B cell (primary cell): ENCODE results near the gene NOMO2.
"Not testable (repeated sequence)": the region's sequence is repeated elsewhere in the genome, so short reads cannot be mapped to it uniquely, and the experiment has no call there.

Experiments
- CTCF ChIP-seq: fragments of 200-600 bp; IDR thresholded peaks from one replicate; pipeline ENCODE4 v1.8.0; 2022; ENCODE audit warnings: antibody characterized with exemption, mild to moderate bottlenecking
- EZH2 ChIP-seq: IDR thresholded peaks from 2 replicates; pipeline ENCODE4 v1.6.1; 2012; ENCODE audit warnings: borderline replicate concordance, low read depth, mild to moderate bottlenecking, moderate library complexity, low read length; ENCODE audit not compliant: insufficient read depth, poor library complexity, severe bottlenecking

DNA sequence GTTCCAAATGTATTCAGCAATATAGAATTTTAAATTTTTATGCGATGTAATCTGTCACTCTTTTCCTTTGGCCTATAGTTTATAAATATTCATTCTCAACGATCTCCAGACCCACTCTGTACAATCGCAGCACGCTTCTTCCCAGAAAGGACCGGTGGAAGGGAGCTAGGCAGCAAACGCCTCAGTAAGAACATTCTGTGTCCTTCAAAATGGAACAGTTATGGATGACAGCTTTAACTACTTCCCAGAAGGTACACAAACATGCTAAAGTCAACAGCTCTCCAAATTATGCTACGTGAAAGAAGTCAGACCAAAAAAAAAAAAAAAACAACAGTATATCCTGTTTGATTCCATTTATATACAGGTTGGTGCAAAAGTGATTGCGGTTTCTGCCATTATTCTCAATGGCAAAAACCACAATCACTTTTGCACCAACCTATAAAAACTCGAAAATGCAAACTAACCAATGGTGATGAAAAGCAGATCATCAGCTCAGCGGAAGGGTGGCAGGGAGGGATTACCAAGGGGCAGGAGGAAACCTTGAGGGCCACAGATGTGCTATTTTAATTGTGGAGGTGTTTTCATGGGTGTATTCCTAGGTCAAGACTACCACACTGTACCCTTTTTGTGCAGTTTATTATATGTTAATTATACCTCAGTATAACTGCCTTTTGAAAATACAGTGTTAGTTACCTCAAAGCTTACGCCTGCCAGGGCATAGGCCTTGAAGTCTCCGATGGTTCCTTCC lies 43.2 kb downstream of the NOMO2 start:
- TF ChIP-seq CTCF, EZH2: not testable (repeated sequence)
